NCI-H82 treated with DMSO at 0.1 percent for 48 hours (cell line): ENCODE data around the gene AFAP1.

ENCODE experiments used
- DNase-seq: peaks from one replicate; lab custom pipeline; 2025; ENCODE audit not compliant: unreplicated experiment; lab: John Stamatoyannopoulos, UW

Gene AFAP1

GRCh38 chr4:7759216-7759615, 180.4 kb downstream of the AFAP1 start:
- no peak for DNase-seq

- DNase-seq, result no peak
These were observed 181.2 kb downstream of the AFAP1 start for GRCh38 chr4:7758476-7758875.

DNA sequence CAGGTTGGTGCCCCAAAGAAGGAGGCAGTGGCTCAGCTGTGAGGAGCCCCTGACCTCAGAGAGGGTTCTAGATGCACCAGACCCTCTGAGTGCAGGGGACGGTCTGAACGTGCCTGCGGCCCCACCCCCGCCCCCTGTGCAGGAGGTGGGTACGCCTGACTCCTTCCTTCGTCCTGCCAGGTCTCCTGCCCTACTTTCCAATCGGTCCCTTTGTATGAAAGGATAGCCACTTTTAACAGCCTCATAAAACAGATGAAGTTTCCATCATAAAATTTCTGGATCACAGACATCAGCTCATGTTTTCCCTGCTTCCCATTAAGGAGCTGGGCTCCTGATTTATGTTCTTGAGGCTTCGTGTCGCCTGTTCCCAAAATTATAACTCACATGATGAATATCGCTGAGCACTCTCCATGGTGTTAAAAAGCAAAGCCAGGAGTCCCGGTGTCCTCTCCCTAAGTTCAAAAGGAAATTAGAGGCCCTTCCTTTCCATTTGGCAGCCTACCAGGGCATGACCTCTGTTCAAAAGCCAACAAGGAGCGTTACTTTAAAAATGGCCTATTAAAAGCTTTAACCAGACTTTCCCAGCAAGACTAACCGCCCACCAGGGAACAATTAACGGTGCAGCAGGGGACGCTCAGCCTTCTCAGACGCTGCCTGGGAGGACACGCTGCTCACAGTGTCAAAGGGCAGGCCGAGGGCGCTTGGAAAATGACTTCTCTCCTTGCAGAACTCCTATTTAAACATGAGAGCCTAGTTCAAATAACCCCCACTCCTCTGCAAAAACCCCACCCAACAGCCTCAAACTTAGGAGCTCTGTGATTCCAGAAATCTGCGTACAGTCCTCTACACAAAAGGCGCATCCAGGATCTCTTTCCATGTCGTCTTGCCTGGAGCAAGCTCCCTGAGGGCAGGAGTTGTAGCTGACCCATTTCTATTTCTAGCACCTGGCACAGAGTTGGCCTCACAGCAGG, 181.9 kb downstream of the AFAP1 start:
- DNase-seq, result no peak

DNA sequence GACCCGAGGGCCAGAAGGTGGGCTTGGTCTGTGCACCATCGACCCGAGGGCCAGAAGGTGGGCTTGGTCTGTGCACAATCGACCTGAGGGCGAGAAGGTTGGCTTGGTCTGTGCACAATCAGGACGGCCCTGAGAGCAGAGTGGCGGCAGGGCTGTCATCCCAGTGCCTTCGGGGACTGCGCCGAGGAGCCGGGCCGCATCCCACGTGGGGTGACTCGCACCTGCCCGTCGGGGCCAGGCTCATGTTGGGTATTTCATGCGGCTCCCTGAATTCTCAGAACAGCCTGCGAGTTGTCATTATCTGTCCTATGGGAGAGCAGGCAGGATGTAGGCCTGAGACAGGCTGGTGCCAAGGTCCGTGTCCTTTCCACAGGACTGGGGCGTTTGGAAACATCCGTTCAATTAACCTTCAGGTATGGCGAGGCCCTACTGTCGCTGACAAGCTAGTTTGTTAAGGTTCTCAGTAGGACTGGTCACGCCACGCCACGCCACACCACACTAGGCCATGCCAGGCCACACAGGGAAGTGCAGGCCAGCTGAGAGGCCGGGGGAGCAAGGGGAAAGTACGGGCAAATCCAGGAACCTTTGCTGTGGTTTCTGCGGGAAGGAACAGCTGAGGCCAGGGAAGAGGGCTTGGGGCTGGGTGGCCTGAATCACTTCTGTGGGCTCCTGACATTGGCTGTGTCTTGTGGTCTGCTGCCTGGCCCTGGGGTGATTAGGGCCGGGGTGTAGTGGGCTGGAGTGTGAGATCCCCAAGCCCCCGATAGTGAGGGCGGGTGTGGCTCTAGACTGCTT, 182.9 kb downstream of the AFAP1 start:
- no peak for DNase-seq

DNA sequence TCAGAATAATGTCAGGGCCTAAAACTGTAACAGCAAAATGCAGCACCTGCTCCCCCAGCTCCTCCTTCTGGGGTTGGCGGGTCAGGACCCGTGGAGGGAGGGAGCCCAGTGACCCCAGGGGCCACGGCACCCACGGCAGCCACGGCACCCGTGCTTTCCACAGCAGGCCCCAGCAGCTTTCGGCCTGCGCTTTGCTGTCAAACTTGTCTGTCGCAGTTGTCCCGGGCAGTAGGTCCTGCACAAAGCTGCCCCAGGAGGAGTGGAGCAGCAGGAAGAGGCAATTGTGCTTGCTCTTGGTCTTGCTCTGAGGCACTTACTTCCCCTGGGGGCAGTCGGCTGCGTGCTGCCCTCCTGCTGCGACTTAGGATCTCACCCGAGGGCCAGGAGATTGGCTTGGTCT, 183.6 kb downstream of the AFAP1 start:
- no peak for DNase-seq

DNA sequence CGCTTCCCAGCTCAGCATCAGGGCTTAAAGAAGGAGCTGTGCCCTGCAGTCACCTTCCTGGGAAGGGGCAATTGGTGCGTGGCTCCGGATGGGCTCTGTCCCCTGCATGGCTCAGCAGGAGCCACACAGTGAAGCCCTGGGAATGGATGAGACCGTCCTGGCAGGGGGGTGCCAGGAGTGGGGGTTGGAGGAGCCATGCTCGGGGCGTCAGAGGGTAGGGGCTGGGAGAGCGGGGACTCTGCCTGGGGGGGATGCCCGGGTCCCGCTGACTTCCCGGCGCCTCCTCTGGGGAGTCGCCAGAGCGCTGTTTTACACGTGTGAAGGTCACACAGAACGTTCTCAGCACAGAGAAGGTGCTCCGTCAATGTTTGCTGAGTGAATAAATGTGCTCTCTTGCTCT, 184.1 kb downstream of the AFAP1 start:
- no peak for DNase-seq

GRCh38 chr4:7754565-7755262, 184.9 kb downstream of the AFAP1 start:
- no peak for DNase-seq

GRCh38 chr4:7753931-7754465, 185.7 kb downstream of the AFAP1 start:
- no peak for DNase-seq

- DNase-seq, result no peak
These were observed 186.4 kb downstream of the AFAP1 start for GRCh38 chr4:7753271-7753670.

DNA sequence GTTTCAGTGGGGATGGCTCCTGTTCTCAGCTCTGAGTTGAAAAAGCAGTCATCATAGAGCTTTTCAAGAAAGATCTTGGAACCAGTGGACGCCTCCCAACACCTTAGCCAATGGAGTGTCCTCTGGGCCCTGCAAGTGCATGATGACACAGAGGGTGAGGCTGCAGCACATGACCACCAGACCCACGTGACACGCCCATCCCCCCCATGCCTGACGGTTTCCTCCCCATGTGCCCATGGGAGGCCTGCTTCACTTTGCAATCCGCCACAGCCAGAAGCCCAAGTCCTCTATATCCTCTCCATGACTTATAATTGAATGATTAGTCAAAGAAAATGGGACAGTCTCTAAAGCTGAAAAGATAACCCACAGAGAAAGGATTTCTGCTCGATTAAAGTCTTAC, 187.0 kb downstream of the AFAP1 start:
- DNase-seq, result no peak

DNA sequence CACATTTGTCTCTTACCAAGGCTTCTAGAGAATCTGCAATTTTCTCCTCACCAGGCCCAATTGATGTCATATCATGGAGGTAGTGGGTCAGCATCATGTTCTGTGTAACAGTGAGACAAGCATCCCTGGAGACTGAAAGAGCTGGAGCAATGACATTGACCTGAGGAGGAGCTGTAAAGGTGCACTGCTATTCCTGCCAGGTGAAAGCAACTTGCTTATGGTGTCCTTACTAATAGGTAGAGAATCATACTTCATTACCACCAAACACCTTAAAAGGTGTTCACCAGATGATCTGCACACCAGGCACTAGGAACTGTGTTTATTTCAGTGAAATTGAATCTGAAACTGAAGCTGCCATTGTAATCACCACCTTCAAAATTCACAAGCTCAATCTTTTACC, 188.7 kb downstream of the AFAP1 start:
- DNase-seq, result no peak

DNA sequence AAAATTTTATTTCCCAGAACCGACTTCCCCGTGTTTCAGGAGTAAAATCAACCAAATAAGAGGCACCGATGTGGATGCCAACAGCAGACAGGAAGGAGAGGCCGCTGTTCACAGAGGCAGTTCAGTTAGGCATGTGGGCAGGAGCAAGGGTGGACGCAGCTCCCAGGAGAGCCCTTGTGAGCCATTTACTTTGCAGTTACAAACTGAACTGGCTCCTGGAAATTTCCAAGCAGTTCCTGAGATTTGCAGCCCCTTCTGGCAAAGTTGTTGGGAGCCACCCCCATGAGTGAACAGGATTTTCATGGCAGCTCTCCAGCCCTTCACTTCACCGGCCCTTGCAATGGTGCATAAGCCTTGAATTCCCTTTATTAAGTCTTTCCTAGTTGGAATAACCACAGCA, 189.1 kb downstream of the AFAP1 start:
- DNase-seq, result no peak

GRCh38 chr4:7747566-7747965, 192.1 kb downstream of the AFAP1 start:
- no peak for DNase-seq

DNA sequence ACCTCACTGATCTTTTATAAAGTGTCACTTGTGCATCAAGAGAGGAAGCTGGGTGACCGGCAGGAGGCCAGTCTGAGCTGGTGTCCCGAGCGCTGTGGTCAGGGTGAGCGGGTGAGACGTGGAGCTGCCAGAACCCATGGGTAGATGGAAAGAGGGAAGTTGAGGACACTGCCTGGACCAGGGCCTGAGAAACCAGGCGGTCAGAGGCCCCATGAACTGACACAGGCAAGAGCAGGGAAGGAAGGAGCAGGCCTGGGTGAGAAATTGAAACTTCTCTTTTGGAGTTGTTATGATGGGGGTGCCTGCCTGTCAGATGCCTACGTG, 192.6 kb downstream of the AFAP1 start:
- no peak for DNase-seq

DNA sequence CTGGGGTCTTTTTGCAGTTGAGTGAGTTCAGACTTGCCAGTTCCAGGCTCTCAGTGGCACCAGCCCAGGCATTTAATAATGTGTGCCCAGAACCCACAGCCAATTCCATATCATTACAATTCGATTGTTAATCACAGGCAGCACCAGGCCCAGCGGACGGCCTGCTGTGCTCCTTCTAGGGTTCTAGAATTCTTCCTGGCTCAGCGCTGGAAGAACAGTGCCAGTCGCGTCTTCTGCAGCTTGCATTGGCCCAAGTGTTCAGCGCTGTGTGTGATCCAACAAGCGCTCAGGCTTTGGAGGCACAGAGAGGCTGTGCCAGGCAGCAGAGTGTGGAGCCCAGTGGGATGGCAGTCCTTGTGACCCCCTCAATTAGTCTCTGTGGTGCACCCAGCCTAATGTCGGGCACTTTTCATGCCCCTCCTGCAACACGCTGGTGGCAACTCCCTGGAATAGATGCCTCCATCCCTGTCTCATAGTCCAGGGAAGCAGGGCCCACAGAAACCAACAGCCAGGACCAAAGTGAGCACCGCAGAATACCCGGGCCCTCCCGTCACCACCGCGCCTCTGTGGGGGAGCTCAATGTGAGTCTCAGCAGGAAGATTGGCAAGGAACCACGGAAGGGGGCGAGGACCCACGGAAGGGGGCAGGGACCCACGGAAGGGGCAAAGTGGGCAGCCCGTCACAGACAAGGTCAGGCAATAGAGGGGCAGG, 193.2 kb downstream of the AFAP1 start:
- DNase-seq, result no peak

GRCh38 chr4:7745301-7745885, 194.3 kb downstream of the AFAP1 start:
- no peak for DNase-seq

- no peak for DNase-seq
These were observed 195.4 kb downstream of the AFAP1 start for GRCh38 chr4:7744142-7744804.

DNA sequence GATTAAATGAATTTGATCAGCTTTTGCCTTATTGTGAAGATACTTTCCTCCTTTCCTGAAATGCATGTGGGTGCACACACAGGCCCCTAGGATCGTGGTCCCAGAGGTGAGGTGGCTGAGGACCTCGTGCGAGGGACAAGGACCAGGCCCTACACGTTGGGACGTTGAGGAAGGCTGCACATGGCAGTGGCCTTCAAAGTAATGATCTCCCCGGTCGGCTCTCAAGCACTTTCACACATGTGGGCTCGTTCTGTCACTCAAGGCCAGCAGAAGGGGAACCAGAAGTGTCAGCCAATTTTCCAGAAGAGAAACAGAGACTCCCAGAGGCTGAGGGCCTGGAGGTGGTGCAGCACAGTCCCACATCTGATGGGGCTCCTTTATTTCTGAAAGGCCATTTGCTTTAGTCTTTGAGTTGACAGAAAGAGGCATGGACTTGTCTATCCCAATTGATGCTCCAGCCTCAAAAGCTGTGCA, 196.8 kb downstream of the AFAP1 start:
- DNase-seq, result no peak

GRCh38 chr4:7741946-7742806, 197.5 kb downstream of the AFAP1 start:
- DNase-seq, result no peak
